Dedifferentiated amniotic fluid mesenchymal stem cell (primary cell): ENCODE measurements around the gene C12orf50.
"Not testable (repeated sequence)": the region's sequence is repeated elsewhere in the genome, so short reads cannot be mapped to it uniquely, and the experiment has no call there.

Experiments
- DNase-seq: peaks from one replicate; pipeline ENCODE4 v3.0.0-alpha.2; 2016; ENCODE audit errors: extremely low spot score

C12orf50 gene

GRCh38 chr12:87988534-87988933, 40.7 kb downstream of the C12orf50 start:
- no peak for DNase-seq

DNA sequence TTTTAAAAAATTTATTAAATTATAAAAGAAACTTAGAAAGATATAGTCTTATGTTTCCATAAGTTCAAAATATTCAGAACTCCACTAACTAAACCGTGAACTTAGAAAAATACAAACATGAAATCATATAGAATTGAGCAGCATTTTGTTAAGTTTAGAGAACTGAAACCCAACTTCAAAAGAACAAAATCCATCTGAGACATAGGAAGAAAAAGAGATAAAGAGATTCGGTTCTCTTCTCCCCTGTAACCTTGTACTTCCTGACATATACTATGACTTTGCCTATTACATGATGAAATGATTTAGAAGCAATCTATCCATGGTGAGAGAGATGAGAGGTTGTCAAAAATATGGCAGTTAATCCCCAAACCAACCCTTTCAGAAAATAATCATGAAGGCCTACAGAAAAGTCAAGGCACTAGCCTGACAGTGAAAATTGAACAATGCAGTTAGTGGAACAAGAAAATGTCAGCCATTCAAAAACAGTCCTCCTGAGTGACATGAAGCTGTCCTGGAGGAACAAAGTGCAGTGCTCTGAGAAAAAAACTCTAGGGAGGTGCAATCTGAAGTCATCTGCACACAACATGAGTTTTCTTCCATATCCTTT, 44.0 kb downstream of the C12orf50 start:
- DNase-seq, result no peak

DNA sequence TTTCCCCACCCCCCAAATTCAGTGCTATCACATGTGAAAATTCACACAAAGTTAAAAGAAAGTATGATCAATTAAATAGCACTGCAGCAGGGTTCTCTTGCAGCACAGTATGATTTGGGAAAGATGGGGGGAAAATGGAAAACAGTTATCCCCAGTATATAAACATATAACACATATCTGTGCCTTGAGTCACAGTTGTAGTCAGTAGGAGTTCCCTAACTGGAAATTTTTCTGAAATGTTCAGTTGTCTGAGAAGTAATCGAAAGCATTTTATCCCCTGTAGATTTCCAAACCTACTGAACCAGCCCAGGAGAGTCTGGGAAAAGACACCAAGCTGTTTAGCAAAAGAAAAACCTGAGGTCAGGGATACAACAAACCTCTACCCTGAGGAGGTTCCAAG, 47.0 kb downstream of the C12orf50 start:
- no peak for DNase-seq

DNA sequence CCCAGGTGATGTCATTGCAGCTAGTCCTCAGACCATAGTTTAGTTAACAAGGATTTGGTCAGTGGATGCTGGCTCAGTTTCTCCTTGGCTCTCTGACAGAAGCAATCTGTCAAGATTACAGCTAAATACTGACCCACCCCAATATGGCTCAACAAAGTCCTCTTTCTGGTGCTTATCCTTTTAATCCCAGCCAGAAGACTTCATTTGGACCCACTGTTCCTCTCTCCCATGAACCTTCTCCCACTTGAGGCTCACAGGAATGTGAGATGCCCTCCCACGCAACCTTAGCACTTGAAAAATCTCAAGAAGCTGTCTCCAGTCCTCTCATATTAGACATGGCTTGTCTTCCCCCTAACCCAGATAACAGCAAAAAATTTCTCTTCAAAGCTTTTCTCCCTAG, 47.7 kb downstream of the C12orf50 start:
- no peak for DNase-seq

- DNase-seq, result no peak
Measured at GRCh38 chr12:87975879-87976278, 53.3 kb downstream of the C12orf50 start.

GRCh38 chr12:87967871-87968270, 61.3 kb downstream of the C12orf50 start:
- DNase-seq, result no peak

DNA sequence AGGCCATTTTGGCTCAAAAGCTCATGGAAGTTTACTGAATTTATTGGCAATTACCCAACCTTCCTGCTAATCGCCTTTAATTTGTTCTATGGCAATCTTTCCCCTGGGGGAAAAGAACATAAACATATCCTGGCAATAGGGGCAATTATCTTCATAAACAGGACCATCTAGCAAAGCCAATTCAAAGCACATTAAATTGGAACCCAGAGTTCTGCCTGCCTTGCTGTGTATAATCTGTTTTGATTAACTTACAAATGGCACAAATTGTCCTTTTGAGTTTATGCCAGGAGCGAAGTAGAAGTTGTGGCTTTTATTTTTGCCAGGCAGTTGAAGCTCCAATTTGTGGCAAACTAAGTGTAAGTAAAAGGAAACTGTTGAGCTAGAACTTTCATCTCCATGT, 68.6 kb downstream of the C12orf50 start:
- no peak for DNase-seq

DNA sequence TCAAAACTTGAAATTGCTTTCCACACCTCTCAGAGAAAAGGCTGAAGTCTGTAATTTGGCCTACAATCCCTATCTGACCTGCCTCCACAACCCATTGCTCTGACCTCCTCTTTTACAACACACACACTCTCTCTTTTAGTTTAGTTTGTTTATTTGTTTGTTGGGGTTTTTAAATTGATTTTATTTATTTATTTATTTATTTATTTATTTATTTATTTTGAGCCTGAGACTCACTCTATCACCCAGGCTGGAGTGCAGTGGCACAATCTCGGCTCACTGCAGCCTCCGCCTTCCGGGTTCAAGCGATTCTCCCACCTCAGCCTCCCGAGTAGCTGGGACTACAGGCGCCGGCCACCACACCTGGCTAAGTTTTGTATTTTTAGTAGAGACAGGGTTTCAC, 75.2 kb downstream of the C12orf50 start:
- not testable (repeated sequence) for DNase-seq

GRCh38 chr12:87953256-87953860, 75.8 kb downstream of the C12orf50 start:
- DNase-seq, result peak; percentile 58

- DNase-seq, result no peak
Measured at GRCh38 chr12:87952850-87953249, 76.4 kb downstream of the C12orf50 start.

DNA sequence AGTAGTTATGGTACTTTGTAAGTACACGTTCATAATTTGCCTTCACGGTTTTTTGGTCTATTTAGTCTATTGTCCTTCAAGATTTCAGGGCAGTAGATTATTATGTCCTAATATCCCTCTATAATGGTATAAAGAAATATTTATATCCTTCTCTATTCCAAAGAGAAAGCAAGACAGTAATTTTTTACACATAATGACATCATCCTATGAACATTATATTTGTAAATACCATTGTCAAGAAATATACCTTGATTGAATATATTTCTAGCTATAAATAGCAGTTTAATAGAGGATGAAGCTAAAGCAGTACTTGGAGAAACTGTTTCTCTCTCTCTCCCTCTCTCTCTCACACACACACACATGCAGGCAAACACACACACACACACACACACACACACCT, 77.0 kb downstream of the C12orf50 start:
- DNase-seq, result no peak

DNA sequence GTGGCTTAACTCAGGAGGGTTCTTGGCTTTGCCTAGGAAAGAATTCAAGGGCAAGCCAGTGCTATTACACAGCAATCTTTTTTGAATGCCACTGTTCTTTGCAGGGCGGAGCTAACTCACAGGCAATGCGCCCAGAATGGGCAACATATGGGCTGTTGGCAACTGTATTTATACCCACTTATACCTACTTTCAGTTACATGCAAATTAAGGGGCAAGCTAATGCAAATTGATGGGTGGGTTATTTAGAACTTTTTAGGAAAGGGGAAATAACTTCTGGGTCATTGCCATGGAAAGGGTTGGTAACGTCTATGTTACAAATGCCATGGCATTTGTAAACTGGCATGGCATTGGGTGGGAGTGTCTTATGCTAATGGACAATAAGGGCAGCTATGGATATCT, 85.4 kb downstream of the C12orf50 start:
- no peak for DNase-seq

DNA sequence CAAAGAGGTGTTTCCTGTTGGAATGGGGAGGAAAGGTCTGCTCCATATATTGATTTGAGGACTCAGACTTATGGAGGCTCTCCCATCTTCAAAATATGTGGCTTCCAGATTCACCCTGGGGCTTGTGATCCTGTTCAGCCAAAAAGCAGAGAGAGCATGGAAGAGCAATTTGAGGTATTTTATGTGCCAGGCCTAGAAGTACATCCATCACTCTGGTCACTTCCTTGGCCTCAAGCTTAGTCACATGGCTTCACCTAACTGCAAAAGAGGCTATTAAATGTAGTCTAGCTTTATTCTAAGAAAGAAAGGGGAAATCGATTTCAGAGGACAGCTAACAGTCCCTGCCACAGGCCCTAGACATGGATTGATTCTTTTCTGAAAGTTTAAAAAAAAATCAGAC, 86.2 kb downstream of the C12orf50 start:
- no peak for DNase-seq

- DNase-seq, result no peak
Measured at GRCh38 chr12:87939182-87939581, 90.0 kb downstream of the C12orf50 start.

GRCh38 chr12:87935216-87935615, 94.0 kb downstream of the C12orf50 start:
- no peak for DNase-seq

DNA sequence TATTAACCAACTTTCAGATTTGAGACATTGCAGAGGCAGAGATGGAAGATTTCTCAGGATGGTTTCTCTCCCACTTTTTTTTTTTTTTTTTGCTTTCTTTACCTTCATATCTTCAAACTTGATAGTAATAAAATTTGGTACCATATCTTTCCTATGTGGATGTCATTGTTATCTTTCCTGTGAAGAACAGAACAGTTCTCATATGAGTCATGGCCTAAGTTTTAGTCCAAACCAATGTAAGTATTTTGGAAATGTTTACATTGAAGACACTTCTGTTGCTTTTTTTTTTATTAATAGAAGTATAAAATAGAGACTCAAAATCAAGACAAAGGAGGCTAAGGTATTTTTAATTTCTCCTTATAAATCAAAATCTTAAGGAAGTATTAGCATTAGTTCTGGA, 95.2 kb downstream of the C12orf50 start:
- DNase-seq, result no peak

DNA sequence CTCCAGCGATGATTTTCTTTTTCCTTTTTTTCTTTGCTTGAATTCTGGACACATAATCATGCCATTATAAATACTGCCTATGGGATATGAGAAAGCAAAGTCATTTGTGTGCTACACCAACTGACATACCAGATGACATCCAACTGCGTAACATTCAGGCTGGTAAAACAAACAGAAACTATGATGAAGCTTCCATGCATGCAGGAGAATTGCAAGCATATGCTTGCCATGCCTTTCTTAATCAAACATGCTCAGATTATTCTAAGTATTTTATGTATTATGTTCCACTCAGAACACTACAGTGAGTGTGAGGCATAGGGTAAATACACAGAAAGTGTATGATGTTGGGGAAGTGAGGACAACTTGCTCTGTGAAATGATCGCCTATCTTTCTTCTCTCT, 97.4 kb downstream of the C12orf50 start:
- peak; percentile 58 for DNase-seq

- no peak for DNase-seq
Measured at GRCh38 chr12:87930627-87931026, 98.6 kb downstream of the C12orf50 start.
